NCI-H460 (cell line): ENCODE measurements around the gene UBLCP1. TPM values are rescaled to one million over a fixed set of nuclear protein-coding genes. Genes with fewer than 3 reads are reported as not detected.

Source experiments
- DNase-seq: peaks from one replicate; pipeline ENCODE4 v3.0.0-alpha.2; 2016; ENCODE audit warnings: low read depth; ENCODE audit errors: extremely low read depth
- total RNA-seq: library from RNA; depleted of rRNA; stranded (reverse); fragments of >200 nt; shearing (Covaris generic); gene quantifications from 2 replicates; pipeline ENCODE4 v1.2.3, GENCODE V29; 2014

UBLCP1 gene
- total RNA-seq, 1 experiment from 2014 or later, result 56.1 TPM

DNA sequence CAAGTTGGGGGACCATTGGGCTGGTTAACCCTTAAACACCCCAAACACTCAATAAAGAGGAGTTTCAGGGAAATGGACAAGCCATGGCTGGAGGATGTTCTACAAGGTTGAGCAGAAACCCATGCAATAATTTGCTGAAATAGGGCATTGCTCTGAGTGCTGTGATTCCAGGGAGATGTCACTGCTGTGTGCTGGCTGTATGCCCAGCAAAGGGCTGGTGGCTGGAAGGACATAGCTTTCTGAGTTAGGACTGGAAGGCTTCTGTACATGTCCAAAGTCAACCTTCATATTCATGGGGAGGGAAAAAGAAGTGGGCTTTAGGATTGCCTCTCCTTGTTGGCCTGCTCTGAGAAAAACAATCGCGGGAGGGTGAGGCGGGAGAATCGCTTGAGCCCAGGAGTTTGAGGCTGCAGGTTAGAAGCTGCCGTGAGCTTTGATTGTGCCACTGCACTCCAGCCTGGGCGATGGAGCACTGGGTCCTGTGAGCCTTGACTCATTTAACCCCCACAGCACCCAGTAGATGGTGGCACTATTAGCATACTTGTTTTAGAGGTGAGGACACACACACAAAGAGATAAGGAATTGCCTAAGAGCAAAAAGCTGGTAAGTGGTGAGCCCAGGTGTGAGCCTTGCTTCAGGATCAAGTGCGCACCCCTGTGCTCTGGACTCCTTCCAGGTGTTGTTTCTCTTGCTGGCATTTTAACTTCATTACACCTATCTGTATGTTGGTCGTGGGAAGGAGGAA, 46.8 kb downstream of the UBLCP1 start:
- DNase-seq, result no peak

DNA sequence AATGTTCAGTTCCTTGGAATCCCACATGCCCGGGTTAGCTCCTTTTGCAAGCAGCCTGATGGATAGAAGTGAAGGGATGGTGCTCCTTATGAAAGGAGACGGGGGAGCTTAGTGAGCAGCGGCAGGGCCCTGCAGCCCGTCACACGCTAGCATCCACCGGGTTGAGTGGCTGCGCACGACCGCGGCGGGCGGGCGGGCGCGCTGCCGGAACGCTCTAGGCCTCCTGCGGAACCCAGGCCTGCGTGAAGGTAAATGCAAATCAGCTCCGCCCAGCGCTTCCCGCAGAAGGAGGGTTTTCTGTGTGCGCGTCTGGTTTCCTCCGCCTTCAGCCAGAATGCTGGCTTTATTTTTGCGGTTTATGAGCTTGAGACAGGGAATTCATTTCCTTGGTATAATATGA, 47.4 kb downstream of the UBLCP1 start:
- no peak for DNase-seq

DNA sequence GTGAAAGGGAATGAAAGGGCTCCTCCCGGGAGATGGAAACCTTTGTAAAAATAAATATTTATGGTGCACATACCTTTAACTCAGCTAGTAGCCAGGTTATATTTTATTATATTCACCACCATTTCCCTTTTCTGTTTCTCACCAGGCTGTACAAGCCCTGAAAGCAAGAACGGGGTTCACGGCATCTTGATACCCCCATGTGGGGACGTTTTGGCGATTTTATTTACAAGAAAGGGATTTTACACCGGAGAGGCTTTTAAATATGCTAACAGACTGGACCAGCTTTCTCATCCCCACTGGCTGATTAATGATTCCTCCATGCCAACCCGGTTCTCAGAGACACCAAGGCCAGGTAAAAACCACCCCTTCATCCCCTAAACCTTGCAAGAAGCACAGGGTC, 48.0 kb downstream of the UBLCP1 start:
- DNase-seq, result no peak

DNA sequence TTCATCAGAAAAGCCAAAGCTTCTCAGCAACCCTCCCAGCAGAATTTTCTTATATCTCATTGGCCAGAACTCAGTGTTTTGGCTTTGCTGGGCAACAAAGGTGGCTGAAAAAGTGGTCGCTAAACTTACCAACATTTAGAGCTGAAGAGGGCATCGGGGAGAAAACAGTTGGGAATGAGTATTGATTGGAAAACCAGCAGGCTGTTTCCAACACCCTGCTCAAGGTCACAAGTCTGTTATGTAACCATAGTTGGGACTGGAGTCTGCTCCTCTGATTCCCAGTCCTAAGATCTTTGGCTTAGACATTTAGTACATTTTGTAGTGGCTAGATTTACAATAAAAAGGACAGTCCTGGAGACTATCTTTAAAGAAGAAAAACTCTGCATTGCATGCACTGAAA, 50.1 kb downstream of the UBLCP1 start:
- DNase-seq, result no peak

DNA sequence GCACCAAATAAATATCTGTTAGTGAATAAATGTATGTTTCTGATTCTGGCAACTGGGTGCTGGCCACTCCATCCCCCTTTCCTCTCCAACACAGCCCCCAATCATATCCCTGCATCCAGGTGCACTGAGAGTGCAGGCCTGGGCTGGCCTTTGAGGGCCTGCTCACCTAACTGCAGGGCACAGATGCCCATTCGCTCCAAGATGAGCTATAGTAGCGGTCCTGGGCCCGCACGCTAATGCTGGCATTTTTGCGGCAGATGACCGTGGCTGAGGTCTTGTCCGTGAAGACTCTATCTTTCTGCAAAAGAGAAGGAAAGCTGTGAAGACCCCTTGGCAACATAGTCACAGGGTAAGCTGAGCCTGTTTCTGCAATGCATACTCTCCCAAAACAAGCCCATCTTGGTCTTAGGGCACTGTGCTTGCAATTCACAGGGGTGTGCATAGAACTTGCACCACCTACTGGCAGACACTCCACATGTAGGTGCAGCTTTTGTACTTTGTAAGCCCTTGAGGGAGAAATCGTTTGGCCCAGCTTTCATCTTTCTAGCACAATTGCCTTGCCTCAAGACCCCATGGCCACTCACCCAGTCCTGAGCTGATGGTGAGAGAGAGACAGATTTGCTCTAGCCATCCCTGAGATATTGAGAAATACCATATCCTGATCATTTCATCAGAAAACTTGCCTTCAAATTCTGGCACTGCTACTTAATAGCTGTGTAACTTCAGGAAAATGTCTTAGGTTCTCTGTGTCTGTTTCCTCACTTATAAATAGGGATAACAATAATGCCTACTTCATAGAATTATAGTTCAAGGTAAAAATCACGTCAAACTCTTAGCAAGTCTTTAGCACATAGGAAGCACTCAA, 53.7 kb downstream of the UBLCP1 start:
- DNase-seq, result peak; percentile 47

DNA sequence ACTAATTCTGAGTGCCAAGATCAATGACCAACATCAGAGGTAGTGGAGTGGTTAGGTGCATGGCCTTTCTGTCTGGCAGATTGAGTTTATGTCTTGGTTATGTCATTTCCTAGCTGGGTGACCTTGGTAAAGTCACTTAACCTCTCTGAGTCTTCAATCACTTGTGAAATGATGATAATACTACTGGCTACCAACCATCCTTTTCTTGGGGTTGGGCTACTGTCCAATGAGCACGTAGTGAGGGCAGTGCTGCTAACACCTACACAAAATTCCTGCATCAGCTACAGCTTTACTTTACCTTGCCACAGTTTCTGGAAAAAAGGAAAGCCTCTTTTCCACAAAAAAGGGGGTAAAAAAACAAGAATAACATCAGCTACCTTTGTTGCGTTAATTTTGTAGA, 54.8 kb downstream of the UBLCP1 start:
- DNase-seq, result no peak

DNA sequence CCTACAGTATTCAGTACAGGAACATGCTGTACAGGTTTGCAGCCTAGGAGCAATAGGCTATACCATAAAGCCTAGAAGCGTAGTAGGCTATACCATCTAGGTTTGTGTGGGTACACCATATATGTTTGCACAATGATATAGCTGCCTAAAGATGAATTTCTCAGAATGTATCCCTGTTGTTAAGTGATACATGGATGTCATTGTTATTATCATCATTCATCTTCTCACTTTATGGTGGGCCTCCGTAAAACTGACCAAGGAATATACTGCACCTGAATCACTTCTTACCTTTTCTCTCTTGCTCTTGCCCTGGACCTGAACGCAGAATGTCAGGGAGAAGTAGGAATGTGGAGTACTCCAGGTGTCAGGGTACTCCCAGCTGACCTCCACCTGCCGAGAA, 55.4 kb downstream of the UBLCP1 start:
- DNase-seq, result no peak

DNA sequence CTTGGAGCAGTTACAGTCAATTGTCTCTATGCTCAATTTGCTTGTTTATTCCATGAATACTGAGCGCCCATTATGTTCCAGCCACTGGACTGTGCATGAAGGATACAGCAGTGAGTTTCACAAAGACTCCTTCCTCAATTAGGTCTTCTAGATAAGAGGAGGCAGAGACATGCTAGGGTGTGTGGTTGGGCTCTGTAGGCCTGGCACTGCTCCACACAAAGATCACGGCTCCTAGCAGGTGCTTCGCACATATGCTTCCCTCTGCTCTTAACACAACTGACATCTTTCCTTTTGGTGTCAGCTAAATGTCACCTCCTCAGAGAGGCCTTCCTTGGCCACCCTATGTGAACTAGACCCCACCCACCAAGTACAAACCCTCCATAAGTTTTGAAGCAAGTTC, 56.3 kb downstream of the UBLCP1 start:
- DNase-seq, result no peak

DNA sequence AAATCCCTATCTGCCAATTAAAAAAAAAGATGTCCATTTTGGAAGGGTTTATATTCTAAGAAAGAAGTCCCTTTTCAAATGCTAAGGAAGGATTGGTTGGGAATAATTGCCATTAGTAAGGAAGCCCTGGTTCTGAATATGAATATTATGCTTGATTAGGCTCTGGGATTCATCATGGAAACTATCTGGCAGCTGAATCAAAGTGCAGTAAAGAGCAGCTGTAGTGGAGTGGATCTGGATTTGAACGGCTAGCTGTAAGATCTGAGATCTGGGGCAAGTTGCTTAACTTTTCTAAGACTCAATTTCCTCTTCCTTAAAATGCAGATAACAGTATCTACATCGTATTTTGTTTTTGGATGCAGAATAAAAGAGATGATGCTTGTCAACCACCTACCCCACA, 56.7 kb downstream of the UBLCP1 start:
- DNase-seq, result no peak

DNA sequence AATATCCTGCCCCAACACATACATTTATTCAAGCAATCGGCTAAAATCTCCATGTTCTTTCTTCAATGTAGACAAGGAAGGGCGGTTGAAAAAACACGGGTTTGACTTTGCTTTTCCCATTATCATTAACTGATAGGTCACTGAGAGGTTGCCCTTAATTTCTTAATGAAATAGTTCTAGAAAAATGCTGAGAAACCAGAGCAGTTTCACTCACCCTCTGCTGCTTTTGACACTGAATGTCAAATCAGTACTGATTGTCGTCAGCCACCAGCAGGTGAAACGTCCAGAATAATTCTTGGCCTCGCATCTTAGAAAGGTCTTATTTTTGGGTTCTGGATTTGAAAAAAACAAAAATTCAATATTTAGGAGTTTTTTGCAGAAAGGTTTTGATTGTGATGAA, 59.1 kb downstream of the UBLCP1 start:
- no peak for DNase-seq

DNA sequence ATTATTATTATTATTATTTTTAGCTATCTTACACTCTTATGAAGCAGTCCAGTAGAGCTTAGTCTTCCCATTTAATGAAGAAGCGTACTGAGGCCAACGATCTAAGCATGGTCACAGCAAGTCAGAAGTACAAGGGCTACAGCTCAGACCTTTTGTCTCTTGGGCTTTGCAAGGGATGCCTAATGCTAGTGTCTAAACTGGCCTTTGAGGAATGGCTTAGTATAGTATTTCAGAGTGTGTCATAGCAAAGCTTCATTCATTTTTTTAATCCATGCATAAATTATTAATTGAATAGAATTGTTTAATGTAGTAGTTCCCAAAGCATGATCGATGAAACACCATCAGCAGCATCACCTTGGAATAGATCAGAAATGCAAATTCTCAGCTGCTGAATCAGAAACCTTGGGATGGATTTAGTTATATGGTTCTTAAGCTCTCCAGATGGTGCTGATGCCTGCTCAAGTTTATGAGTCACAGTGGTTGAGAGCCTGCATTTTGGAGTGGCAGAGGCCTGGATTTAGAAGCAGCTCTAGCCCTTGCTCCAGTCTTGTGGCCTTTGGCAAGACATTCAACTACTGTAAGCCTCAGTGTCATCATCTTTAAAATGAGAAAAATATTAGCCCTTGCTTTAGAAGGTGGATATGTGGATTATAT, 61.1 kb downstream of the UBLCP1 start:
- no peak for DNase-seq

DNA sequence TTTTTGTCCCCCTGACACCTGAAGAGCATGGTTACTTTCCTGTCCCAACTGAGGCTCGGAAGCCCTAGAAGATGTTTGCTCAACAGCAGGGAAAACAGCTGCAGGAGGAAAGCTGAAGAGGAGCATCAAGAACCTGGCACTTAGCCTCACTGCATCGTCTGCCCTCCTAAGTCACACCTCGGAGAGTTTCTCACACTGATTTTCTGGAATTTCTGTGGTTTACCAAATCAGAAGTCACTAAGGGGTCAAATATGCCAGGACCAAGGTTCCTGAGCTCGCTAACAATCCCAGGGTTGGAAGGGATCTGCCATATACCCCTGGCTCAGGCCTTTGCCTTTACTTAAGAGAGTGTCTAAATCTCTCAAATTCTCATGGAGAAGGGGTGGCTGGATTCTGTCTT, 61.9 kb downstream of the UBLCP1 start:
- DNase-seq, result no peak

DNA sequence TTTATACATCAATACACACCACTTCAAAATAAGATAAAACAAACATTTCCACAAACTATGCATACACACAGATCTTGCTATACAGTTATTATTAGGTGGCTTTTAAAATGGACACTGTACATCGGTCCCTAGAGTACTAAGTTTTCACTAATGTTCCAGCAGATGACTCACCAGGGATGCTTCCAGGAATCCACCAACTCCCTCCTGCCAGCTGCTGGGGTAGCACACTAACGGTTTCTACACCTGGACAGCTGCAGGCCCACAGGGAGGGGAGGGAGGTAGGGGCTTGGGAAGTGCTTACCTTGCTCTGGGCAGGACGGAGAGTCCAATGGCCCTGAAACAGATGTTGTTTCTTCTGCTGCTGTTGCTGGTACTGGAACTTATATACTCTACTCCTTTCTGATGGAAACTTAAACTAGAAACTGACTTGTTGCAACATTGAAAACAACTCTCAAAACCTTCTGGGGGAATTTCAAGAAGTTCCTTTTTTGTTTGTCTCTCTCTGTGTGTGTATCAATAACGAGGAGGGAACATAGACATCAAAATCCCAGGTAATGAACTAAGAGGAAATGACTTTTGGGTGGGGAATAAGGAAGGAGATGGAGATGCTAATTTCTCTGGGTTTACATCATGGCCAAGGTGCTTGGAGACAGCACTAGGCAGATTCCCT, 67.2 kb downstream of the UBLCP1 start, which contains the start of gene IL12B:
TSS of gene IL12B (minus strand) at position 357 of the 670 bp plus-strand sequence. CDS start 3,705 bp downstream, outside the sequence.
- DNase-seq, result no peak

DNA sequence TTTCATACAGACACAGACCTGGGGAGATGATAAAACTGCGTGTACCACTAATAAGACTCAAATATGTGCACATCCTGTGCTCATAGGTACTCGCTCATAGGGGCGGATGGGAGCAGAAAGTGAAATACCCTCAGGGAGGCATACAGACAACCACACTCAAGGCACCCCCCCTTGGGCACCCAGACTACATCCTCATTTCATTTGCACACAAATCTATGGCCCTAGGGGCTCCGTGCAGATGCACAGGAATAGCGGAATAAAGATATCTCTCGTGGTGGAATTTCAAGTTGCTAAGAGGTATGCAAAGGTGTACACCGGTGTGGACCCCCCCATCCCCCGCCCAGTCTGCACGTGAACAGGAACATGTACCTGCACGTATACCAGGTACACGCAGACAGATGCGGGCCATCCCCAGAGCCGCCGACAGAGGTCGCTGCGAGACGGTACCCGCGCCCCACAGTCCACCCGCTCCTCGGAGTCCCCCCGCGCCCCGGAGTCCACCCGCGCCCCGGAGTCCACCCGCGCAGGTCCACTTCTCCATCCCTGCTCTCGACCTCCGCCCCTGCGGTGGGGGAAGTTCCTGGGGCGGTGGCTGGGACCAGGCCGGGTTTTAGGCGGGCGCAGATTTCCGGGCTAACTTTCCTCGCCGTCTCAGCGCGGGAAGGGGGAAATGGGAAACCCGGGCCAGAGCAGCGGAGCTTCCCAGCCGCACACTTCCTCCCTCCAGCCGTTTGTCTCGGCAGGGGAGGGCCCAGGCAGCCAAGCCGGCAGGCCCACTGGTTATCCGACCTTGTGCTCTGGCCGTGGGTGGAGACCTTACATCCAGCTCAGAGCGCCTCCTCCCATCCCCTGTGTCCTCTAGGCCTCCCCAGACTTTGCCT, 68.2 kb downstream of the UBLCP1 start:
- DNase-seq, result peak; percentile 36

DNA sequence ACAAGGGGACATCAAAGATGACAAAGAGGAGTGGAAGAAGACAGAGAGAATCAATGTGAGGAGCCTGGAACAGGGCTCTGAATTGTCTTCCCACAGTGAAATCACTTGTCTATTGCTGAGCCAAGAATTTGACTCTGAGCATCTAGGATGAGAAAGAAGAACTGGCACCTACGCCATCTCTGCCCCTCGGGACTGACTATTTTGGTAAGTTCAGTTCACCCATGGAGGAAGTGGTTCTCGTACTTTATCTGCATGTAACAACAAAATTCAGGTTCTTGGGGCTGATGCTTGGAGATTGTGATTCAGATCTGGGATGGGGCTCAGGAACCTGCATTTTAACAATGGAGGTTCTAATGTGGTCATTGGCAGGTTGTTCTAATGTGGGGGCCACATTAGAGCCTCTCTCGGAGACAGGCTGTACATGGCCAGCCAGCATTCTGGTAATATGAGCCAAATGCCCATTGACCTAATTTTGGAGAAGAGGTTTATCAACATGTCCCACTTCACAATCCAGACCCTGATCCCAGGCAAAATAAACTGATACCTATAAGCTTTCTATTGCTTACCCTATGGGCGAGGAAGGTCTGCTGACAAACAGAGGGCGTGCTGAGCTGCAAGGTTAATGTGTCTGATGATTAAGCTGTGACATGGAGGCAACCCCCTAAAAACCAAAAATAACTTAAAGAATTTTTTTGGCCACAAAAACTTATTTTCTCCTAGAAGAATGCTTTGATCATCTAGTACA, 69.9 kb downstream of the UBLCP1 start:
- DNase-seq, result no peak

DNA sequence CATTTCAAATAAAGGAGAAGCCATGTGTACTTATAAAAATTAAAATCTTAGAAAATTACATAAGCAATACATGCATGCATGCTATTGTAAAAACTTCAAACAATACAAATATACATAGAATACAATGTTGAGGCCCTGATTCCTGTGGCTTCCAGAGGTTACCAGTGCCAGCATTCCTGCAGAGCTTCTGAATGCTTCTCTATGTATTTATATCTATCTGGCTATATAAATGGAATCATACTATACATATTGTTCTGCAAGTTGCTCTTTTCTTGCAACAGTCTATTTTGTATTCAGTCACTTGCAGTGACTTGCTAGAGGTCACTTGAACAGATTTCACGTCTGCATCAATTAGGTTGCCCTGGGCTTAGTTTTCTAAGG, 70.4 kb downstream of the UBLCP1 start:
- DNase-seq, result no peak
